Measurements from ENCODE around the gene EIF5A.

Gene EIF5A

DNA sequence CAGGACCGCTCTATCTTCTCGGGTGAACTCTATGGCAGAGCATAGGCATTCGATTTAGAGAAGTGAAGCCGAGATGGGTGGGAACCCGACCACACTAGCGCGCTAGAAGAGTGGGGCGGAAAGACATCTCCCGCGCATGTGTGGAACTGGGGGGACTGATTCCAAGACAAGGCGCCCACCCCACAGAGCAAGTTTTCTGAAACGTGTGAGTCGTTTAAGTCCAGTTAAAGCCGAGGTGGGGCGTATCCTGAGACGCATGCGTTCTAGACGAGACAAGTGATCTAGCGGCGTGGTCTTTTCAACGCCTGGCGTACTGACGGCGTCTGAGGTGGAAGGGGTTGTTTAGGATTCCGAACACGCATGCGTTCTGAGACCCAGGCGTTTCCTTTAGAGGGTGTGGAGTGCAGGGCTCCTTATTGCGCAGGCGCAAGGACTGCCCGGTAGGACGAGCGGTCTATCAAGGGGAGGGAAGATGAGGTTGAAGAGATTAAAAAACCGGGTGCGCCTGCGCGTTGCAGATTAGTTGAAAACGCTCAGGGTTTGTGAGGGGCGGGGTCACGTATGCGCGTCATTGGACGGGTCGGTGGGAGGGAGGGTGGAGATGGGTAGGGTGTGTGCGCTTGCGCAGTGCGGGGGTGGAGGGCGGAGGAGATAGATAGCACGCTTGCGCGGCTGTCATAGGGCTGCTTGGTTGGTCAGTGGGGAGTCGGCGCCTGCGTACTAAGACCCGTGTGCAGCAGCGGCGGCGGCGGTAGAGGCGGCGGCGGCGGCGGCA is at the start of gene EIF5A:
Gene EIF5A, plus strand, starts transcription at position 718 of the 775 bp plus-strand sequence. CDS start 2,008 bp downstream, outside the sequence.
- peak; percentile 100 for DNase-seq (ENCODE audit: low read depth)

- DNase-seq (ENCODE audit: low read depth), result no peak
Observed at GRCh38 chr17:7258731-7259554, 48.5 kb upstream of the EIF5A start.

- DNase-seq (ENCODE audit: low read depth), result no peak
Observed at GRCh38 chr17:7259555-7259889, 47.9 kb upstream of the EIF5A start.

GRCh38 chr17:7260151-7260550 is 47.3 kb upstream of the EIF5A start:
- DNase-seq (ENCODE audit: low read depth), result no peak

GRCh38 chr17:7260651-7261378 is 46.6 kb upstream of the EIF5A start:
- no peak for DNase-seq (ENCODE audit: low read depth)

DNA sequence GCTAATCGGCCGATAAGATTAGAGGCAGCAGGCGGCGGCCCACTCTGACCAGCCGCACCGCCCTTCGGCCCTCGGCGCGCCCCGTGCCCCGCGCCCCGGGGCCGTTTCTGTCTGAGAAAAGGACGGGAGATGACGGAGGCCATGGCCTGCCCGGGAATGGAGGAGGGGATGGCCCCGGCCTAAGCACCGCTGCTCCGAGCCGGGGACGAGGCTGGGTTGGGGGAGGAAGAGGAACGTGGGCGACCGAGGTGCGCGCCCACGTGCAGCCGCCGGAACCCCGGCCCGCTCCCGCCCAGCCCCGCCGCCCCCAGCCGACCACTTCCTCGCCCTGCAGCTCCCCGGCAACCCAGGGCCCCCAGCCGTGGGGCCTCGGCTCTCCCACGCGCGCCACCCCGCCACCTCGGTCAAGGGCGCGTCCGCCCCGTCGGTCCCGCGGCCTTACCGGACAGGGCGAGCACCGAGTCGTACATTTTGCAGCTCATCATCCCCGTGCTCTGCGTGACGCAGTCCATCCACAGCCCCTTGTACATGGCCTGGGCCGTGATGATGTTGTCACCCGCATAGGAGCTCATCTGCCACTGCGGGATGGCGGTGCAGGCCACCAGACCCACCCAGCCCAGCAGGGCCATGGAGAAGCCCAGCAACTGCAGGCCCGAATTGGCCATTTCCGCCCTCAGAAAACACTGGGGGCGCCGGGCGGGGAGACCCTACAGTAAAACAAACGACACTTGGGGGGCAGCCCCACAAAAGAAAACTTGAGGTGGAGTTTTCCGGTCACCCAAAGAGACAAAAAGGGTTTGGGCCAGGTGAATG is 45.8 kb upstream of the EIF5A start:
- no peak for DNase-seq (ENCODE audit: low read depth)

GRCh38 chr17:7262192-7262934 is 45.1 kb upstream of the EIF5A start, which contains the start of gene CLDN7:
TSS of gene CLDN7 (minus strand) at chr17:7262478. CDS start at chr17:7262043, 435 bp downstream.
- no peak for DNase-seq (ENCODE audit: low read depth)

- no peak for DNase-seq (ENCODE audit: low read depth)
Observed at GRCh38 chr17:7262935-7263800, 44.3 kb upstream of the EIF5A start.

DNA sequence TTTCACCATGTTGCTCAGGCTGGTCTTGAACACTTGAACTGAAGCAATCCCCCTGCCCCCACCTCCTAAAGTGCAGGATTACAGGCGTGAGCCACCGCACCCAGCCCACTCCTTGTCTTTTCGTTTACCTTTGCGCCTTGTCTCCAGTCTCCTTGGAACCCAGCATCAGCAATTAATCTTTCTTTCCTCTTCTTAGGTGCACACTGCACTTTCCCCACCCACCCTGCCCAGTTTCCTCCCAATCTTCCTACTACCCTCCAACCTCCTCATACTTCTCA is 43.7 kb upstream of the EIF5A start:
- no peak for DNase-seq (ENCODE audit: low read depth)

DNA sequence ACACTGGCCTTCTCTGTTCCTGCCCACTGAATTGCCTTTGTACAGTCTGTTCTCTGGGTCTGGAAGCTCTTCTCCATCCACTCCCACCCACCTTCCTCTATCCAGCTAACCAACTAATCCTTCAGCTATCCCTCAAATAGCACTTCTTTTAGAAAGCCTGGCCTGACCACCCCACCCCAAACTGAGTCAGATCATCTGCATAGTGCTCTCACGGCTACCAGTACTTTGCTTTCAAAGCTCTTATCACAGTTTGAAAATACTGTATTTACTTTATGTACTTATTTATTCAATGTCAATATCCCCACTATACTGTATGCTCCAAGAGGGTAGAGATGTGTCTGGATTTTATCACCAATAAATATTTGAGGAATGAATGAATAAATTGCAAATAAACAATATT is 40.6 kb upstream of the EIF5A start:
- no peak for DNase-seq (ENCODE audit: low read depth)

- DNase-seq (ENCODE audit: low read depth), result no peak
Observed at GRCh38 chr17:7279448-7279847, 28.0 kb upstream of the EIF5A start.

- peak; percentile 78 for DNase-seq (ENCODE audit: low read depth)
Observed at GRCh38 chr17:7280519-7281073, 26.8 kb upstream of the EIF5A start.

DNA sequence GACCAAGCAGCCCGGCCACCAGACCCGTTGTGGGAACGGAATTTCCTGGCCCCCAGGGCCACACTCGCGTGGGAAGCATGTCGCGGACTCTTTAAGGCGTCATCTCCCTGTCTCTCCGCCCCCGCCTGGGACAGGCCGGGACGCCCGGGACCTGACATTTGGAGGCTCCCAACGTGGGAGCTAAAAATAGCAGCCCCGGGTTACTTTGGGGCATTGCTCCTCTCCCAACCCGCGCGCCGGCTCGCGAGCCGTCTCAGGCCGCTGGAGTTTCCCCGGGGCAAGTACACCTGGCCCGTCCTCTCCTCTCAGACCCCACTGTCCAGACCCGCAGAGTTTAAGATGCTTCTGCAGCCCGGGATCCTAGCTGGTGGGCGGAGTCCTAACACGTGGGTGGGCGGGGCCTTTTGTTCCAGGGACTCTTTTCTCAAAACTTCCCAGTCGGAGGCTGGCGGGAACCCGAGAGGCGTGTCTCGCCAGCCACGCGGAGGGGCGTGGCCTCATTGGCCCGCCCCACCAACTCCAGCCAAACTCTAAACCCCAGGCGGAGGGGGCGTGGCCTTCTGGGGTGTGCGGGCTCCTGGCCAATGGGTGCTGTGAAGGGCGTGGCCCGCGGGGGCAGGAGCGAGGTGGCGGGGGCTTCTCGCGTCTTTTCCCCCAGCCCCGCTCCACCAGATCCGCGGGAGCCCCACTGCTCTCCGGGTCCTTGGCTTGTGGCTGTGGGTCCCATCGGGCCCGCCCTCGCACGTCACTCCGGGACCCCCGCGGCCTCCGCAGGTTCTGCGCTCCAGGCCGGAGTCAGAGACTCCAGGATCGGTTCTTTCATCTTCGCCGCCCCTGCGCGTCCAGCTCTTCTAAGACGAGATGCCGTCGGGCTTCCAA is 26.1 kb upstream of the EIF5A start, which contains the start of gene SLC2A4:
Gene SLC2A4, plus strand, starts transcription at position 645 of the 879 bp plus-strand sequence. Its CDS starts 217 bp downstream, at position 862.
- peak; percentile 89 for DNase-seq (ENCODE audit: low read depth)

GRCh38 chr17:7281953-7282751 is 25.3 kb upstream of the EIF5A start:
- no peak for DNase-seq (ENCODE audit: low read depth)

GRCh38 chr17:7282752-7283321 is 24.6 kb upstream of the EIF5A start:
- no peak for DNase-seq (ENCODE audit: low read depth)

DNA sequence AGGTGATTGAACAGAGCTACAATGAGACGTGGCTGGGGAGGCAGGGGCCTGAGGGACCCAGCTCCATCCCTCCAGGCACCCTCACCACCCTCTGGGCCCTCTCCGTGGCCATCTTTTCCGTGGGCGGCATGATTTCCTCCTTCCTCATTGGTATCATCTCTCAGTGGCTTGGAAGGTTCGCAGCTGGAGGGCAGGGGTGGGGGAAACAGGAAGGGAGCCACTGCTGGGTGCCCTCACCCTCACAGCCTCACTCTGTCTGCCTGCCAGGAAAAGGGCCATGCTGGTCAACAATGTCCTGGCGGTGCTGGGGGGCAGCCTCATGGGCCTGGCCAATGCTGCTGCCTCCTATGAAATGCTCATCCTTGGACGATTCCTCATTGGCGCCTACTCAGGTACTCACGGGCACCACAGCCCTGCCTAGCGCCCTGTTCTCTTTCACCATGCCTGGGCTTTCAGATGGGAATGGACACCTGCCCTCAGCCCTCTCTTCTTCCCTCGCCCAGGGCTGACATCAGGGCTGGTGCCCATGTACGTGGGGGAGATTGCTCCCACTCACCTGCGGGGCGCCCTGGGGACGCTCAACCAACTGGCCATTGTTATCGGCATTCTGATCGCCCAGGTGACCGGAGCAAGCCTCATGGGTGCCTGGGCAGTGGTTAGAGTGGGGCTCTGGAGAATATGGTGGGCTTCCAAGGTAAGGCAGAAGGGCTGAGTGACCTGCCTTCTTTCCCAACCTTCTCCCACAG is 23.8 kb upstream of the EIF5A start:
- no peak for DNase-seq (ENCODE audit: low read depth)

- DNase-seq (ENCODE audit: low read depth), result no peak
Observed at GRCh38 chr17:7284911-7285310, 22.5 kb upstream of the EIF5A start.

All from activated T-cell treated with anti-CD3 and anti-CD28 coated beads for 24 hours (primary cell).